Muscle of leg (tissue), 16 donors: ENCODE measurements around the gene MAPK1. TPM values are rescaled to one million over a fixed set of nuclear protein-coding genes. Genes with fewer than 3 reads are reported as not detected.
A peak's percentile ranks its signal among the peaks of the same experiment; 100 is the strongest.
"Not testable (repeated sequence)": the region's sequence is repeated elsewhere in the genome, so short reads cannot be mapped to it uniquely, and the experiment has no call there.

Experiments
- DNase-seq: peaks from one replicate; pipeline ENCODE4 v3.0.0; 2013
- H3K27ac ChIP-seq: one replicate; pipeline ENCODE4 v1.5.1; 2013; ENCODE audit warnings: mild to moderate bottlenecking, low read length, control low read depth
- H3K27me3 ChIP-seq: one replicate; pipeline ENCODE4 v1.6.1; 2013; ENCODE audit warnings: low read length; ENCODE audit not compliant: control insufficient read depth, insufficient read depth
- H3K36me3 ChIP-seq: one replicate; pipeline ENCODE4 v1.6.1; 2013; ENCODE audit warnings: low read length; ENCODE audit not compliant: control insufficient read depth, insufficient read depth
- H3K4me1 ChIP-seq: one replicate; pipeline ENCODE4 v1.6.1; 2013; ENCODE audit warnings: low read length; ENCODE audit not compliant: control insufficient read depth, insufficient read depth
- H3K4me3 ChIP-seq: one replicate; pipeline ENCODE4 v1.5.1; 2013; ENCODE audit warnings: low read length, control low read depth
- H3K9me3 ChIP-seq: replicated peaks from 2 replicates; pipeline ENCODE4 v1.6.1; 2013; ENCODE audit warnings: low read depth, low read length; ENCODE audit not compliant: control insufficient read depth
- WGBS: methylation state at CpG from one replicate; pipeline ENCODE4 v1.1.5; 2013; ENCODE audit warnings: missing lambda C conversion rate; ENCODE audit not compliant: insufficient coverage; 5-methylcytosine and 5-hydroxymethylcytosine counted together
- long read RNA-seq, 11 donors: transcript quantifications; one replicate each; lab custom pipeline, GENCODE V29; 2026
- polyA plus RNA-seq, 8 donors: library from polyadenylated mRNA; unstranded; fragments of 120-200 nt; gene quantifications; one replicate each; pipeline versions ENCODE4 v1.2.1 to v1.2.3, GENCODE V29; 2013; ENCODE audit warnings: inconsistent platforms in 1 of 8, low replicate concordance in 1 of 8; ENCODE audit not compliant: insufficient read length in 8 of 8, insufficient read depth in 1 of 8
- total RNA-seq: library from RNA; stranded (reverse); fragments of 120-200 nt; gene quantifications from one replicate; pipeline ENCODE4 v1.2.4, GENCODE V29; 2013

The MAPK1 gene
- total RNA-seq (92.8 TPM), polyA plus RNA-seq (100 to 1,000 TPM in 6 of 8 donors, 10 to 100 TPM in 2; 92.0 to 126 (median 113) TPM)
- long read RNA-seq, donor 1, full-length matches to known transcripts = 4 of 4 reads
- long read RNA-seq, donor 1, partial matches to known transcripts = 0 of 4 reads
- long read RNA-seq, donor 1, other reads (novel, unspliced or antisense) = 0 of 4 reads
- long read RNA-seq, donor 2, full-length matches to known transcripts = 4 of 4 reads
- long read RNA-seq, donor 2, partial matches to known transcripts = 0 of 4 reads
- long read RNA-seq, donor 2, other reads (novel, unspliced or antisense) = 0 of 4 reads
- long read RNA-seq, donor 3, full-length matches to known transcripts = 16 of 21 reads
- long read RNA-seq, donor 3, partial matches to known transcripts = 5 of 21 reads
- long read RNA-seq, donor 3, other reads (novel, unspliced or antisense) = 0 of 21 reads
- long read RNA-seq, donor 4, full-length matches to known transcripts = 18 of 35 reads
- long read RNA-seq, donor 4, partial matches to known transcripts = 17 of 35 reads
- long read RNA-seq, donor 4, other reads (novel, unspliced or antisense) = 0 of 35 reads
- long read RNA-seq, donor 5, full-length matches to known transcripts = 52 of 65 reads
- long read RNA-seq, donor 5, partial matches to known transcripts = 13 of 65 reads
- long read RNA-seq, donor 5, other reads (novel, unspliced or antisense) = 0 of 65 reads
- long read RNA-seq, donor 6, full-length matches to known transcripts = 37 of 47 reads
- long read RNA-seq, donor 6, partial matches to known transcripts = 10 of 47 reads
- long read RNA-seq, donor 6, other reads (novel, unspliced or antisense) = 0 of 47 reads
- long read RNA-seq, donor 7, full-length matches to known transcripts = 25 of 40 reads
- long read RNA-seq, donor 7, partial matches to known transcripts = 15 of 40 reads
- long read RNA-seq, donor 7, other reads (novel, unspliced or antisense) = 0 of 40 reads
- long read RNA-seq, donor 8, full-length matches to known transcripts = 16 of 28 reads
- long read RNA-seq, donor 8, partial matches to known transcripts = 12 of 28 reads
- long read RNA-seq, donor 8, other reads (novel, unspliced or antisense) = 0 of 28 reads
- long read RNA-seq, donor 9, full-length matches to known transcripts = 14 of 26 reads
- long read RNA-seq, donor 9, partial matches to known transcripts = 7 of 26 reads
- long read RNA-seq, donor 9, other reads (novel, unspliced or antisense) = 5 of 26 reads
- long read RNA-seq, donor 10, full-length matches to known transcripts = 33 of 64 reads
- long read RNA-seq, donor 10, partial matches to known transcripts = 24 of 64 reads
- long read RNA-seq, donor 10, other reads (novel, unspliced or antisense) = 7 of 64 reads
- long read RNA-seq, donor 11, full-length matches to known transcripts = 18 of 29 reads
- long read RNA-seq, donor 11, partial matches to known transcripts = 11 of 29 reads
- long read RNA-seq, donor 11, other reads (novel, unspliced or antisense) = 0 of 29 reads

DNA sequence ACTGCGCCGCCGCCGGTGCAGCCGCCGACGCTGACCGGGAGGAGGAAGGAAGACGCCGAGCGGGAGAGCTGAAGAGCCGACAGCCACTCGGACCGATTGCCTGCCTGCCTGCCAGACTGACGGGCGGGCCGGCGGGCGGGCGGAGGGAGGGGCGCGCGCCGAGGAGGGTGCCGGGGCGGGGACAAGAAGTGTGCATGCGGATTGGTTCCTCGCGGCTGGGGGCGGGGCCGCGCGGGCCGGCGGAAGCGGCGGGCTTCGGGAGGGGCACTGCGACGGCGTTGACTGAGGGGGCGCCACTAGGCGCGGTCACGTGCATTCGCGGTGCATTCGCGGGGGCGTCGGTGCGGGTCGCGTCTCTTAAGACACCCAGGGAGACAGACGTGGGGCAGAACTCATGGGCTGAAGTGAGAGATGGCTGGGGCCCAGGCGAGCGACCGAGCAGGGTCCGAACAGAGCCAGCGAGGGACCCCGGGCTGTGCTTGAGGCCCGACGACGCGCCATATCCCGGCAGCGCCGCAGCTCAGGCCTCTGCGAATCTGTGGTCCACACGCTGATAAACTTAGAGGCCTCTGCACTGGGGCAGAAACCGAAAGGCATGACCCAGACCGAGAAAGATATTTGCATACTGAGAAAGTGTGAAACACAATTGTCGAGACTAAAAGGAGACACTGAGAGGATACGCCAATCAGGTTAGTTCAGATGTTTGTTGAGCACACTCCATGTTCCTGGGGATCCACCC lies at the start of gene MAPK1:
MAPK1 (minus strand) TSS at position 118 of the 739 bp plus-strand sequence. CDS start 205 bp downstream, outside the sequence.
- H3K4me3 ChIP-seq = peak within 1 kb of the TSS; percentile 94
- H3K27me3 ChIP-seq = no peaks in the 10 kb centered on the region
- DNase-seq = peak; percentile 97
- peak within 1 kb of the TSS; percentile 94 for H3K27ac ChIP-seq
- H3K36me3 ChIP-seq = no peaks in the 10 kb centered on the region
- H3K4me1 ChIP-seq = peaks cover 10% of the 10 kb centered on the region
- 2% methylated on average over 73 of the region's 74 CpGs for WGBS
- no peaks in the 10 kb centered on the region for H3K9me3 ChIP-seq

DNA sequence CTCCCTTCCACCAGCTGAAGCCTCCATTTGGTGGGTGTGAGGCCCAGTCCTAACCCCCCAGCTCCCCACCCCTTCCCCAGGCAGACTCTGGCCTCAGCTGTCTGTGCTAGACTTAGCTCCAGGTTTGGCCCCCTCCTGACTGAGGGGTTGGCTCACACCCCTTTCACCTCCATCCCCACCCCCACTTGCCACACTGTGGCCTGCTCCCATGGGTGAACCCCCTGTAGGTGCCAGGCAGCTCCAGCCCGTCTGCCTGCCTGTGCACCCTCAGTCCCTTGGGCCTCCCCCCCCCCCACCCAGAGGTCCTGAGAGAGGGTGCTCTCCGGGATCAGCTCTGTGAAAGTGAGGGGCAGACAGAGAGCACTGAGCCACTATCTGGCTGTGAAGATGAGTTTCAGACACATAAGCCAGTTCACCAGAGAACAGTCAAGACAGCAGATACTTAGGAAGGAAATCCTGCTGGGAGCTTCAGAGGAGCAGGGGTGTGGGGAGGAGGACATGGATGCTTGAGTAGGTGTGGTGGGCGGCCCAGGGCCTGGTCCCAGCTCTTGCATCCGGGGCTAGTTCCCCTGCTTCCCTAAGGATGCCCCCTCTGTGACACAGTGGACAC lies 49.0 kb upstream of the MAPK1 start:
- no peak overlapping the region for H3K4me3 ChIP-seq
- no peak for DNase-seq
- H3K27me3 ChIP-seq = no peaks in the 10 kb centered on the region
- WGBS = no CpG with 5 or more reads among the region's 4 CpGs
- peaks cover 9% of the 10 kb centered on the region for H3K4me1 ChIP-seq
- no peaks in the 10 kb centered on the region for H3K9me3 ChIP-seq
- H3K27ac ChIP-seq = no peak overlapping the region
- H3K36me3 ChIP-seq = peaks cover 25% of the 10 kb centered on the region

DNA sequence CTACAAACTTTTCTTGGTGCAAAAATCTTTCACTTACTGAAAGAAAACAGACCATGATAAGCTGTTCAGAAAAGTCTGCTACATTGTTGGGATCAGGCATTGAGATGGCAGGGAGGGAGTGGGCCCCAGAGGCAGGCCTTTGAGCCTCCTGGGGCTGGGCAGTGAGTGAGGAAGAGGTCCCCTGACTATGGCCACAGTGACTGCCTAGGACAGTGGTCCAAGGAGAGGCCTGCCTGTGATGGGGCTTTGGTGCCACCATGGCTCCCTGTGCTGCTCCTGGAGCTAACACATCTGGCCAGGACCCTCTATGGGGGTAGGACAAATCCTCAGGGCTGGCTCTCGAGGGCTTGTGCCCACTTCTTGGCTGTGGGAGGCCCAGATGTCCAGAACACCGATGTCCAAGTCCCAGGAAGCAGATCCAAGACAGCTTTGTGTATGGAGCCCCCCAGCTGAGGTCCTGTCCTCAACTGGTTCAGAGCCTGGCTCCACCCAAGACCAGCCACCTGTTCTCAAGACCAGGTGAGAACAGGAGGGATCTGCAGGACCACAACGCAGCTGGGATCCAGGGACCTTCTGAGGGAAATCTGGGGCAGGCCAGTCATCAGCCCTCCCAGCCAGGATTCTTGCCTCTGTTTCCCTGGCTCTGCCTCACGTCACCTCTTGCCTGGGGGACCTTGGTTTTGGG lies 48.3 kb upstream of the MAPK1 start:
- Histone ChIP-seq H3K27me3 (no peaks in the 10 kb centered on the region), H3K27ac (no peak overlapping the region), H3K36me3 (peaks cover 20% of the 10 kb centered on the region), H3K9me3 (no peaks in the 10 kb centered on the region), H3K4me3 (no peak overlapping the region), H3K4me1 (peaks cover 9% of the 10 kb centered on the region)
- no peak for DNase-seq
- WGBS = 89% methylated on average over 3 of the region's 4 CpGs

DNA sequence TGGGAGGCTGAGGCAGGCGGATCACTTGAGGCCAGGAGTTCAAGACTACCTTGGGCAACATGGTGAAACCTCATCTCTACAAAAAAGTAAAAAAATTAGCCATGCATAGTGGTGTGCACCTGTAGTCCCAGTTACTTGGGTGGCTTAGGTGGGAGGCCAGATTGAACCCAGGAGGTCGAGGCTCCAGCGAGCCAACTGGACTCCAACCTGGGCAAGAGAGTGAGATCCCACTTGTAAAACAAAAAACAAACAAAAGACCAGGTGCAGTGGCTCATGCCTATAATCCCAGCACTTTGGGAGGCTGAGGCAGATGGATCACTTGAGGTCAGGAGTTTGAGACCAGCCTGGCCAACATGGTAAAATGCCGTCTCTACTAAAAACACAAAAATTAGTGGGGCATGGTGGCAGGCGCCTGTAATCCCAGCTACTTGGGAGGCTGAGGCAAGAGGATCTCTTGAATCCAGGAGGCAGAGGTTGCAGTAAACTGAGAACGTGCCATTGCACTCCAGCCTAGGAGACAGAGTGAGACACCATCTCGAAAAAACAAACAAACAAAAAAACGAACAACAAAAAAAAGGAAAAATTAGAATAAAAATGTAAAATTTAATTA lies 46.7 kb upstream of the MAPK1 start:
- not testable (repeated sequence) for DNase-seq, H3K4me1 ChIP-seq
- WGBS = 100% methylated on average over 1 of the region's 8 CpGs

DNA sequence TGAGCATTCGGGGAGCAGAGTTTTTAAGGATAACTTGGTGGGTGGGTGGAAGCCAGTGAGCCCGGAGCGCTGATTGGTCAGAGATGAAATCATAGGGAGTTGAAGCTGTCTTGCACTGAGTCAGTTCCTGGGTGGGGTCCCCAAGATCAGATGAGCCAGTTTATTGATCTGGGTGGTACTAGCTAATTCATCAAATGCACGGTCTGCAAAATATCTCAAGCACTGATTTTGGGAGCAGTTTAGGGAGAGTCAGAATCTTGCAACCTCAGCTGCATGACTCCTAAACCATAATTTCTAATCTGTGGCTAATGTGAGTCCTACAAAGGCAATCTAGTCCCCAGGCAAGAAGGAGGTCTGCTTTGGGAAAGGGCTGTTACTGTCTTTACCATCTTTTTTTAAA lies 42.9 kb upstream of the MAPK1 start:
- H3K9me3 ChIP-seq, H3K4me1 ChIP-seq, H3K27ac ChIP-seq, H3K4me3 ChIP-seq, DNase-seq, H3K36me3 ChIP-seq, H3K27me3 ChIP-seq: not testable (repeated sequence)
- WGBS = 100% methylated on average over 2 of the region's 4 CpGs

More for the DNA sequence above, 46.7 kb upstream of the MAPK1 start:
- not testable (repeated sequence) for H3K4me3 ChIP-seq, H3K27me3 ChIP-seq, H3K9me3 ChIP-seq, H3K27ac ChIP-seq, H3K36me3 ChIP-seq

DNA sequence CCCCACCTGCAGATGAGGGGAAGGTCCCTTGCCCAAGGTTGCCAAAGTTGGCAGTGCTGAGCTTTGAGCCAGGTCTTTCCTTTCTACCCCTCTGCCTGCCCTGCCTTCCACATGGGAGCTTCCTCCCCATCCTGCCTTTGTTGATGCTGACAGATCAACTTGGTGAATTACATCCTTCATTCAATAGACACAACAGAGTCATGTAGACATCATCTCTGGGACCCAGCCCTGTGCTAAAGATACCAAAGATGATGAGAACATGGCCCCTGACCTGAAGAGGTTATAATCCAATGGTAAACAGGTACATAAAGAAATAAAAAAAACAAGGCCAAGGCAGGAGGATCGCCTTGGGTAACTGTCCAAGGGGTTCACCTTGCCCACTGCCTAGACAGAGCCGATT lies 42.4 kb upstream of the MAPK1 start:
- H3K9me3 ChIP-seq = no peaks in the 10 kb centered on the region
- H3K27ac ChIP-seq = no peak overlapping the region
- H3K4me1 ChIP-seq = no peaks in the 10 kb centered on the region
- no peak overlapping the region for H3K4me3 ChIP-seq
- H3K27me3 ChIP-seq = no peaks in the 10 kb centered on the region
- no peaks in the 10 kb centered on the region for H3K36me3 ChIP-seq
- no peak for DNase-seq
- 100% methylated on average over 1 of the region's 2 CpGs for WGBS

DNA sequence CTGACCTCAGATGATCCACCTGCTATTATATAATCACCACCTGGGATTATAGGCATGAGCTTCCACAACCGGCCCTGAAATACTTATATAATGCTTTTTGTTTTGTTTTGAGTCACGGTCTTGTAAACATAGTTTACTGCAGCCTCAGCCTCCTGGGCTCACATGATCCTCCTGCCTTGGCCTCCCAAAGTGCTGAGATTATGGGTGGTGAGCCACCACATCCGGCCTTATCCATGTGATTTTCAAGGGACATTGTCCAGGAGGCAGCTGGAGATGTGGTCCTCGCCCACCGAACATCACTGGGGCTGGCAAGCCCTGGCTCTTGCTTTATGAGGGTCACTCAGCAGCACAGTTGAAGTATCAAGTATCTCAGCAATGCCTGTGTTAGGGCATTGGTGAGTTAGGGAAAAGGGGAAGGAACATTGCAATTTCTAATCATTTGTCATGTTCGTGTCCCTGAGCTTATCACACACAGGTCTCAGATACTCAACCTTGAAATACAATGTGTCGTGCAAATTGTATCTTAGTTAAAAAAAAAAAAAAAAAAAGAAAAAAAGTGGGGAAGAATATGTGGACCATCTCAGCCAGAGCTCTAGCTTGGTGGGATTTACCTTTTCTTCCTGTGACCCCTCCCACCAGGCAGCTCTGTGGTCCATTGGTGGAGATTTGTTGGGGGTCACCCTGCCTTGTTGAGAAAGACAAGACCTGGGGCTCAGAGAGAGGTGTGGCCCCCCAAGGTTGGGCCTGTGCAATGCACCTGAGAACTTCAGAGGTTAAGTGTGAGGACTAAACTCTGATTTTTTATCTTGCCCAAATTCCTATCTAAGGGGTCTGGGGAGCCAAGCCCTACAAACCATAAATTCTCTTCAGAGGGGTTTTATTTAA lies 40.4 kb upstream of the MAPK1 start:
- Histone ChIP-seq H3K27ac (no peak overlapping the region), H3K27me3 (no peaks in the 10 kb centered on the region), H3K9me3 (no peaks in the 10 kb centered on the region), H3K4me1 (no peaks in the 10 kb centered on the region), H3K36me3 (no peaks in the 10 kb centered on the region), H3K4me3 (no peak overlapping the region)
- 98% methylated on average over 4 of the region's 7 CpGs for WGBS
- DNase-seq = no peak

DNA sequence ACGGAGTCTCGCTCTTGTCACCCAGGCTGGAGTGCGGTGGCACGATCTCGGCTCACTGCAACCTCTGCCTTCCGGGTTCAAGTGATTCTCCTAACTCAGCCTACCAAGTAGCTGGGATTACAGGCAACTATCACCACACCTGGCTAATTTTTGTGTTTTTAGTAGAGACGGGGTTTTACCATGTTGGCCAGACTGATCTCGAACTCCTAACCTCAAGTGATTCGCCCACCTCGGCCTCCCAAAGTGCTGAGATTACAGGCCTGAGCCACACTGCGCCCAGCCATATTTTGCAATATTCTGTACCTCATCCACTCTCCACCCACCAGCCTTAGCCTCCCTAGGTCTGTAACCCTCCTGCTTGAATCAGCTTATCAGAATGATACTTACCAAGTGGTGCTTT lies 37.8 kb upstream of the MAPK1 start:
- H3K36me3 ChIP-seq, H3K9me3 ChIP-seq, H3K4me3 ChIP-seq, H3K27me3 ChIP-seq, H3K27ac ChIP-seq, H3K4me1 ChIP-seq, DNase-seq: not testable (repeated sequence)
- WGBS = 98% methylated on average over 4 of the region's 11 CpGs
